Endothelial cell of umbilical vein (primary cell): ENCODE measurements around the gene CERKL. TPM values are rescaled to one million over a fixed set of nuclear protein-coding genes. Genes with fewer than 3 reads are reported as not detected.

ENCODE experiments used
- BruUV-seq: library from RNA; stranded (reverse); fragments of 400-500 nt; replicated peaks from 2 replicates; lab custom pipeline; 2021; lab: Mats Ljungman, UMichigan
- CTCF ChIA-PET: fragments of 300-600, 350-600 bp; sonication (Branson Sonifier 250); formaldehyde crosslinking; loops from one replicate; lab custom pipeline; 2021; ENCODE audit warnings: antibody characterized with exemption, inconsistent platforms; lab: Charles Lee
- POLR2A ChIA-PET: fragments of 300-600, 350-600 bp; sonication (Branson Sonifier 250); formaldehyde crosslinking; loops from one replicate; lab custom pipeline; 2021; ENCODE audit warnings: antibody characterized with exemption, inconsistent platforms; lab: Charles Lee
- DNase-seq: peaks from one replicate; pipeline ENCODE4 v3.0.0-alpha.2; 2011; ENCODE audit warnings: low read depth, low spot score
- FAIRE-seq: peaks from 2 replicates; lab custom pipeline; 2011; peaks lifted over from hg19 to GRCh38; lab: Jason Lieb, UNC
- H2AFZ ChIP-seq: 2 replicates; pipeline ENCODE4 v1.6.0; 2012; ENCODE audit warnings: low read depth, low read length, control low read depth, inconsistent platforms
- H3K27ac ChIP-seq: 2 replicates; pipeline ENCODE4 v1.5.1; 2011; ENCODE audit warnings: low read depth, mild to moderate bottlenecking, control low read depth, low read length, moderate library complexity; ENCODE audit not compliant: insufficient read depth
- H3K27me3 ChIP-seq, 2 experiments: 2 replicates each; pipeline versions ENCODE4 v1.6.0 to v1.6.1; 2011; ENCODE audit warnings: low read length in 2 of 2, mixed read lengths in 1 of 2; ENCODE audit not compliant: control insufficient read depth in 2 of 2, insufficient read depth in 2 of 2
- H3K36me3 ChIP-seq, 2 experiments: 2 replicates in 1 of 2; 3 replicates in 1 of 2; pipeline ENCODE4 v1.5.1; 2011; ENCODE audit warnings: low read length in 2 of 2, mild to moderate bottlenecking in 1 of 2, moderate library complexity in 1 of 2; ENCODE audit not compliant: control insufficient read depth in 2 of 2, insufficient read depth in 2 of 2; ENCODE audit errors: extremely low read depth in 1 of 2
- H3K4me1 ChIP-seq: 3 replicates; pipeline ENCODE4 v1.5.1; 2011; ENCODE audit warnings: mild to moderate bottlenecking, low read length; ENCODE audit not compliant: control insufficient read depth, insufficient read depth; ENCODE audit errors: extremely low read depth
- H3K4me2 ChIP-seq: 2 replicates; pipeline ENCODE4 v1.6.1; 2011; ENCODE audit warnings: low read length, control low read depth, mixed read lengths; ENCODE audit not compliant: insufficient read depth
- H3K4me3 ChIP-seq, 3 experiments: fragments of 200-600 bp in 1 of 3; sonication (generic), shearing (Covaris generic) in 1 of 3; replicated peaks in 1 of 3; 2 replicates each; pipeline ENCODE4 v1.5.1; 2011 to 2016; ENCODE audit warnings: control low read depth in 3 of 3, low read length in 3 of 3, mild to moderate bottlenecking in 2 of 3, inconsistent platforms in 1 of 3, low read depth in 1 of 3, moderate library complexity in 1 of 3; ENCODE audit not compliant: insufficient read depth in 1 of 3
- H3K79me2 ChIP-seq: 2 replicates; pipeline ENCODE4 v1.6.0; 2012; ENCODE audit warnings: low read length, inconsistent platforms; ENCODE audit not compliant: control insufficient read depth, insufficient read depth
- H3K9ac ChIP-seq: replicated peaks from 2 replicates; pipeline ENCODE3; 2011; ENCODE audit warnings: low read length, control low read depth; ENCODE audit not compliant: insufficient read depth; ENCODE audit errors: extremely low read depth
- H3K9me1 ChIP-seq: replicated peaks from 3 replicates; pipeline ENCODE4 v1.6.0; 2011; ENCODE audit warnings: mild to moderate bottlenecking, low read length; ENCODE audit not compliant: control insufficient read depth, insufficient read depth; ENCODE audit errors: extremely low read depth
- H3K9me3 ChIP-seq: replicated peaks from 2 replicates; pipeline ENCODE4 v1.5.1; 2012; ENCODE audit warnings: low read length, inconsistent platforms; ENCODE audit not compliant: control insufficient read depth, insufficient read depth
- H4K20me1 ChIP-seq: replicated peaks from 2 replicates; pipeline ENCODE3; 2011; ENCODE audit warnings: mild to moderate bottlenecking, low read length; ENCODE audit not compliant: control insufficient read depth, insufficient read depth; ENCODE audit errors: extremely low read depth
- CTCF ChIP-seq, 2 donors: IDR thresholded peaks; 1 replicate in 1 of 2; 2 replicates in 1 of 2; pipeline ENCODE4 v1.5.1; 2011; ENCODE audit warnings: low read length in 2 of 2, mild to moderate bottlenecking in 2 of 2, moderate library complexity in 2 of 2, control low read depth in 1 of 2, inconsistent platforms in 1 of 2, low read depth in 1 of 2; ENCODE audit not compliant: insufficient read depth in 1 of 2; ENCODE audit errors: extremely low read depth in 1 of 2
- EZH2 ChIP-seq: IDR thresholded peaks from 2 replicates; pipeline ENCODE4 v1.6.1; 2012; ENCODE audit warnings: borderline replicate concordance, low read depth, mild to moderate bottlenecking, moderate library complexity, low read length, inconsistent platforms; ENCODE audit not compliant: severe bottlenecking
- FOS ChIP-seq: IDR thresholded peaks from 2 replicates; pipeline ENCODE4 v1.6.1; 2011; ENCODE audit warnings: mild to moderate bottlenecking, low read length, moderate library complexity, borderline replicate concordance; ENCODE audit not compliant: insufficient read depth
- GATA2 ChIP-seq: IDR thresholded peaks from 2 replicates; pipeline ENCODE4 v1.7.0; 2011; ENCODE audit warnings: low read depth, mild to moderate bottlenecking, moderate library complexity, mixed read lengths, low read length; ENCODE audit not compliant: insufficient read length, insufficient read depth
- JUN ChIP-seq: IDR thresholded peaks from 2 replicates; pipeline ENCODE4 v1.6.1; 2011; ENCODE audit warnings: borderline replicate concordance, low read depth; ENCODE audit not compliant: insufficient read length, insufficient read depth
- MYC ChIP-seq: IDR thresholded peaks from one replicate; pipeline ENCODE4 v1.6.1; 2011; ENCODE audit warnings: mild to moderate bottlenecking, low read depth, low read length
- POLR2A ChIP-seq: IDR thresholded peaks from 2 replicates; pipeline ENCODE4 v1.6.1; 2012; ENCODE audit warnings: low read depth, mild to moderate bottlenecking, control low read depth, low read length
- POLR2AphosphoS5 ChIP-seq: IDR thresholded peaks from 2 replicates; pipeline ENCODE4 v1.6.1; 2012; ENCODE audit warnings: low read depth, mild to moderate bottlenecking, control low read depth, low read length, moderate library complexity; ENCODE audit not compliant: insufficient read depth
- dilution Hi-C: fragments of 300-500 bp; cut with MboI; formaldehyde crosslinking; loops from one replicate; pipeline ENCODE4 v1.15.0; 2019; ENCODE audit warnings: low sequenced_read_pairs; ENCODE audit not compliant: extremely low pct_ligation_motif_present
- intact Hi-C: fragments of 100-400 bp; cut with micrococcal nuclease; formaldehyde crosslinking; loops from one replicate; pipeline ENCODE4 v1.10.0; 2022
- polyA plus RNA-seq, 4 experiments: library from polyadenylated mRNA; depleted of rRNA in 3 of 4; stranded (reverse) in 3 of 4; unstranded in 1 of 4; fragments of >200 nt; gene quantifications; 2 replicates each; pipeline versions ENCODE4 v1.2.1 to v1.2.3, GENCODE V29; 2011 to 2012; ENCODE audit warnings: missing spikeins in 1 of 4
- total RNA-seq: library from RNA; stranded (reverse); gene quantifications from 2 replicates; pipeline ENCODE4 v1.2.3, GENCODE V29; 2021
- TF ChIP-seq, protein P1 (sequence below): IDR thresholded peaks from 2 replicates; pipeline ENCODE4 v1.6.1; 2011; ENCODE audit not compliant: insufficient read depth, insufficient read length

The CERKL gene
- total and polyA plus RNA-seq, 2 donors (not counting 3 experiments of a cell fraction or from before 2014, with no cell fraction given), result not detected

- H3K9me1 ChIP-seq, result no peaks in the 10 kb centered on the region
- no peaks in the 10 kb centered on the region for H4K20me1 ChIP-seq
- POLR2A ChIA-PET, result no interaction called here
- H3K9me3 ChIP-seq, result no peaks in the 10 kb centered on the region
- TF ChIP-seq, protein P1, sequence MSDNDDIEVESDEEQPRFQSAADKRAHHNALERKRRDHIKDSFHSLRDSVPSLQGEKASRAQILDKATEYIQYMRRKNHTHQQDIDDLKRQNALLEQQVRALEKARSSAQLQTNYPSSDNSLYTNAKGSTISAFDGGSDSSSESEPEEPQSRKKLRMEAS, result no peak
- TF ChIP-seq POLR2A (no peak), MYC (no peak), POLR2AphosphoS5 (no peak), FOS (no peak), EZH2 (no peak), GATA2 (no peak), JUN (no peak), CTCF (IDR thresholded peaks at IDR 0.05; ENCODE audit: extremely low read depth in 1 of 2, insufficient read depth in 1 of 2, low read depth in 1 of 2, low read length in 2 of 2) (no peak)
- H3K4me2 ChIP-seq, result no peak overlapping the region
- dilution Hi-C loops (no loop called here), intact Hi-C loops (no loop called here)
- H3K4me3 ChIP-seq, result no peak overlapping the region
- H3K27ac ChIP-seq, result no peak overlapping the region
- no peak overlapping the region for H3K9ac ChIP-seq
- no peaks in the 10 kb centered on the region for H3K36me3 ChIP-seq
- H3K4me1 ChIP-seq, result no peaks in the 10 kb centered on the region
- H2AFZ ChIP-seq, result no peak overlapping the region
- DNase-seq (no peak), FAIRE-seq (no peak)
- CTCF ChIA-PET, result no interaction called here
- H3K27me3 ChIP-seq, result peaks cover 0 to 2% of the 10 kb centered on the region in 2 experiments
- H3K79me2 ChIP-seq, result no peaks in the 10 kb centered on the region
- BruUV-seq, result no TSS peak
These were observed 136.7 kb downstream of the CERKL start for GRCh38 chr2:181520253-181520652.
